HG03159 (cell line): ENCODE data around the gene SEMA3G.

Experiments used
- ATAC-seq: cut with Tn5 transposase; IDR thresholded peaks from one replicate; pipeline ENCODE4 v1.9.1; 2021; ENCODE audit warnings: mild to moderate bottlenecking, moderate library complexity; ENCODE audit not compliant: unreplicated experiment

SEMA3G gene

DNA sequence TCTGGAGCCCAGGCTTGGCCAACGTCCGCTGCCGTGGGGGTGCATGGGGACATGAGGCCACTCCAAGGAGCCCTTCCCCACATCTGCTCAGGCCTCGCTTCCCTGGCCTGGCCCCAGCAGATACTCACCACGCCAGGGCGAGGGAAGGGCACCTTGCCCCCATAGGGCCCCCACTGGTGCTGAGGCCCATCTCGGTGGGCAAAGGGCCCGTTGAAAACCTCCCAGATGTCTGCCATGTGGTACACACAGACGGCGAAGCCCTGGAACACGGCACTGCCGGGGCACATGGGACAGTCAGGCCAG lies 4.7 kb downstream of the SEMA3G start:
- ATAC-seq: no peak

DNA sequence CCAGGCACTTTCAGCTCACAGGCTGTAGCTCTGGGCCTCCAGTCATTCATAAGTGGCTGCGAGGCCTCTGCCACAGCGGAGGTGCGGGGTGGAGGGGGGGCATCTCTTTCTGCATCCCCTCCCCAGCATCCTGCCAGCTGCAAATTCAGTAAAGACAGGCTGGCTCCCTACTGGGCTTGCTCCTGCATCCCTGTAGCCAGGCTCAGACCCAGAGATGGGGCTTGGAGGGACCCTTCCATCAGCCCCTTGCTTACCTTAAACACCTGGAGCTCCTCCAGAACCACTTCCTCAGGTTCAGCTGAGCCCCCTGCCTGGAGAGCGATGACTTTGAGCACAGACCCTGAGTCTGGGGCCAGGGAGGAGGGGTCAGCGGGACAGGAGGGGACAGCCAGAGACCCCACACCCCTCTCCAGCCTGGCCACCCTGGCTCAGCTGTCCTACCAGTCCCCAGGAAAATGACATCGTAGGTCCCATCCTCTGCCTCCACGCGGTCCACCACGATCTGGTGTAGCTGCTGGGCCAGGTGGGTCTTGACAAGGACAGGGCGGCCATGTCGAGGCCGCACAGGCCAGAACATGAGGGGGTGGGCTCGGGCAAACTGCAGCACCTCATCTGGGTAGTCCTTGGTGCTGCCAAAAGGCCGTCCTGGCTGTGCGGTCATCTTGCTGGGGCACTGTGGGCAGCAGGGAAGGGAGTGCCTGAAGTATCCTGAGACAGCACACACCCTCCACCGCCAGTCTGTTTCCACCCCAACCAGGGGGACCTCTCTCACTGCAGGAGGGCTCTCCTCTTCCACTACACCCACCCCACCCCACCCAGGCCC lies 5.3 kb downstream of the SEMA3G start:
- no peak for ATAC-seq

DNA sequence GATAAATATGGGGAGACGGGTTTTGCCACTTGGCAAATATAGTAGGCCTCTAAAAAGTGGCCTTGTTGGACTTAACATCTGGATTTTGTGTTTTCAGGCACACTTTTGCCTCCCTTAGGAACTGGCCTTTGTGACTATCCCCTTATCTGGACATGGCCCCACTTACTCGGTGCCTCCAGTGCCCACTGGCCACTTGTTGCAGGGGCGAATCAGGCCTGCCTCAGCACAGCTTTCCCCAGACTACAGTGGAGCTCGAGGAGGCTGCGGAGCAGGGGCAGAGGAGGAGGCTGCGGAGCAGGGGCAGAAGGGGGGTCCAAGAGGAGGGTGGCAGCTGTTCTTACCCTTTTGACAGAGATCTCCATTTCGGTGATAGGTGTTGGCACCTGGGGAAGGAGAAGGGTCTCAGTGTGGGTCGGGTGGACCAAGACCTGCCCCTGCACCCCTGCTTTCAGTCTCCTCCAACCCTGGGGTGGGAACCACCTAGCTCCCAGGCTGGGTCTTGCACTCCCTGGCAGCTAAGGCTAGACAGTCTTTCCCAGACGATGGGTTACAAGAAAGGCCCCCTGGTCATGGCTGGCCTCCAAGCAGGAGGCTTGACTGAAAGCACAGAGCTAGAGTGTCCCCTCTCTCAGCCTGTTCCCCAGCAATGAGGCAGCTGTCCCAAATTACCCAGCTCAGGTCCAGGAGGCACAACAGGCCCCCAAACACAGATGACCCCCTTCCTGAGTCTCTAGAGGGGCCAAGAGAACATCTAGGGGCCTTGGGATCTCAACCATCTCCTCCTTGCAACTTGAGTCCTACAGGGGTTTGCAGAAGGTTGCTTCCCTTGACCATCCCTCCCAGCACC lies 6.1 kb downstream of the SEMA3G start:
- no peak for ATAC-seq

DNA sequence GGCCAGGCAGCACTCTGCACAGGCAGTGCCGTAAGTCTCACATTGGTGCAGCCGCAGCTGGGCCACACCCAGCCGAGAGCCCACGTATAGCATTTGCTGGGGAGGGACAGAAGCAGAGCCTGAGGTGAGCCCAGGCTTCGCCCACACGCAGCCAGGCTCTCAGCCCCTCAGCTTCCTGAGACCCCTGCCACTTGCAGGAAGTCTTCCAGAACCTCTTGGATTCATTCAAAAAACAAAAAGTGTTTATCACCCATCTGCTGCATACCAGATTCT lies 6.9 kb downstream of the SEMA3G start:
- no peak for ATAC-seq

DNA sequence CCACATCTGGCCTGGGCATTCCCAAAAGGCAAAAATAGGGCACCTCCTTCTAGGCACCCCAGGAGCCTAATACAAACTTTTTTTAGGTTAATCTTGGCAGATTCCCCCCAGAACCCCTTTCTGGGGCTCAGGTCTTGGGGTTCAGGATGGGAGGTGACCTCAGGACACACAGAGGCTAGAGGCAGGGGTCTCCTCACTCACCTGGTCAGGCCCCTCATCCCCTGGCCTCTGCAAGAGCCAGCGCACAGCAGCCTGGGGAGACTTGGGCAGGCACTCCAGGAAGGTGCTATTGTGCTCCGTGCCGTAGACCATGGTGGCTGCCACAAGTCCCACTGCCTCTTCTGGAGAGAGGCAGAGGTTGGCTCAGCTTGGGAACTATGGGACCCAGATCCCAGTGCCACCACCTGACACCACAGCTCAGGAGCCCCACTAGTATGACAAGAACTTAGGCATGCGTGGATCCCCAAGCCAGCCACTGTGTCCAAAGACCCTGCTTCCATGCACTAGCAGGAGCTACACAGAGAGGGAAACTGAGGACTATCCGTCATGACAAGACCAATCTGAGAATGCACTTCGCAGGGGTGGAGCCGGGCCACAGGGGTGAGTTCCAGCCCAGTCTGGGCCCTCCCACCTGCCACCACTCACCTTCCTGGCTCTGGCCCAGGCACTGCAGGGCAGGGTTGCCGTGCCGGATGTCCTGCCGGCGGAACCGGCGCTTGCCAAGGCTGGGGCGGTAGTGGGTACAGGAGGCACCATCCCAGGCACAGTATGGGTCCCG lies 7.4 kb downstream of the SEMA3G start:
- no peak for ATAC-seq

DNA sequence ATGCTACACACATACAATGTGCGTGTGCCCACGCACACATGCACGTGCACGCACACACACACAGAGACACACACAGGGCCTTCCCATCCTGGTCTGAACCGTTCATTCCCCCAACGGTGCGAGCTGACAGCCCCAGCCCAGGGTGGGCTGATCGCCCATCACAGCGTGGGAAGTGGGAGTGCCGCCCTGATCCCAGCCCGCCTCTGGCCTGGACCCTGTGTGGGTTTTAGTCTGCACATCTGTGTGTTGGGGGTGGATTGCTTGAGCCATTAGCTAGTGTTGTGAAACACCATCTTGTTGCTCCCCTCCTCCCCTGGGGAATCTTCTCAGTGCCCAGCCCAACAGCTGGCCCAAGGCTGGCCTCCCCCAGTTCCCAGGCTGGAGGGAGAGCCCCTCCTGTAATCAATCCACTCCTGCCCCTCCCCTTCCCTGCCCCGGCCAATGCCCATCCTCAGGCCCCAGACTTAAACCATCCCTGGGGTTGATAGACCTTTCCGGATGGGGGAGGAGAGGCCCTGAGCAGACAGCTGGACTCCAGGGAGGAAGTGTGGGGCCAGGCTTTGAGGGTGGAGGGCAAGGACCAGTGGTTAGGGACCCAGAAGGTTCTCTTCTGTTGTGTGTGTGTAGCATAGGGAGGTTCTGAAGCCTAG lies 8.3 kb downstream of the SEMA3G start:
- no peak for ATAC-seq

DNA sequence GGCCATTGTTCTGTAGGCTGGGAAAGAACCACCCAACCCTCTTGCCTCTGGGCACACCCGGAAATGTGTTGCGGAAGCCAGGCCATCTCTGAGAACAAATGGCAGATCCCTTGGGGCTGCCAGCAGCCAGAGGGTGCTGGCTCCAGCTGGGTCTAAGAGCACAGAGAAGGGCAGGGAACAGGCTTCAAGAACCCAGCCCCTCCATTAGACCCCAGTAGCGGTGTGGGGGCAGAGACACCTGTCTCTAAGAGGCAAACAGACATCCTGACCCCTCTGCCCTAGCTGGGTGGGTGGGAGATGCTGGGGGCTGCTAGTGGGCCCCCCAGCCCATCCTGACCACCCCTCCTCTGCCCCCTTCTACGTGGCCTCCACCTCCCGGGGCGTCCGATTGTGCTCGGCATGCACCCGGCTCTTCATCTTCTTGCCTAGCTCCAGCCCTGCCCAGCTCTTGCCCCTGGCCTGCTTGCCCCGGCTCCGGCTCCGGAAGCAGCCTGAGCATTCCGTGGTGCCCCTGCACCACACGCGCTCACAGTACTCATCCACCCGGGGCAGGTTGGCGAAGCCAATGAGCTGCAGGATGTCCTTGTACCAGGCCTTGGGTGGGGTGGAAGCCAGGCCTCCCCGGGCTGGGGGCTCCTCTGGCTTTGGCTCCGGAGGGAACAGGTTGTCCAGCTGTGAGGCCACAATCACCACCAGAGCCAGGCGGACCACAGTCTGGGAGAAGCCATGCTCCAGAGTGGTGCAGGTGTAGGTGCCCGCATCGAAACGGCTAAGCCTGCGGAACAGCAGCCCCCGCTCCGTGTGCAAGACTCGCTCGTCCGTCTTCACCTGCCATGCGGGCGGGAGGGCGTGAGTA lies 9.4 kb downstream of the SEMA3G start:
- no peak for ATAC-seq

DNA sequence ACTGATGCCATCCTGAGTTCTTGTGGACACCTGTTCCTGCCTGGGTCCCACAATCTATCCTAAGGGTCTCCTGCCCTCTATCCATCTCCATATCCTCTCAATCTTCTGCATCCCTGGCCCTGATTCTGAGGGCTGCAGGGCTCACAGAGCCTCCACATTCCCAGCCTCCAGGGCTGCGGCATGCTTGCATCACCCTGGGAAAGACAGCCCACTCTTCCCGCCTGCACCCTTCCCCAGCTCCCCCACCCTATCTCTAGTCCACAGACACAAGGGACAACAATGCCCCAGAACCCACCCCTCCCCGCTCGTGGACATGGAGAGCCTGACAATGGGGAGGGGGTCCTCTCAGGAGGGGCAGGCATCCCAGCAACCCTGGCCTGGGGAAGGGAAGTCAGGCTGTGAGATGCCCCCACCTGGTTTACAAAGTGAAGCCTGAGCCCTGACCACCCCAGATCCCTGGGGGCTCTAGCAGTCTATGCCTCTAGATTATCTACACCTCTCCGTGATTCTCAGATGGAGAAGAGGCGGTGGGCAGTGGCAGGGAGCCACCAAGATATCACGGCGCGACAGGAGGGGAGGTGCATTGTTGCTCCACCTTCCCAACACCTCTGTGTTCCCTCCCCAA lies 10.3 kb downstream of the SEMA3G start:
- no peak for ATAC-seq

DNA sequence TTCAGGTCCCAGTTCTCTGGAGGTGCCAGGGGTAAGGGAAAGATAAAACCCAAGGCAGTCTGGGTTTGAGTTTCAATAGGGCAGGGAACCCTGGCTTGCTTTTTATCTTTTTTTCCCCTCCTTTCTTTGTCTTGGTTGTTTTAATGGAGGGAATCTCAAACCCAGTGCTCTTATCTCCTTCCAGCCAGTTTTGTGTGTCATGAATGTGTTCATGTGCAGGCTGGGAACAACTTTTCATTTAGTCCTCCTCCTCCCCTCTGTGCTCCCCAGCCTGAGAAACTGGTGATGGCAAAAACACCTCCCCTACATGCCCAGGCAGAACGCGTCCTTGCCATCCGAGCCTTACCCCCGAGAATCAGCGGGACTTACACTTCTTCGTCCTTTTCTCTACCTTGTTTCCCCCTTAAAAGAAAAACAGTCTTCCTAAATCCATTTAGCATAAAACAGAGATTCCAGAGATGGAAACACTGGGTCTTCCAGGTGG lies 10.9 kb downstream of the SEMA3G start:
- no peak for ATAC-seq

DNA sequence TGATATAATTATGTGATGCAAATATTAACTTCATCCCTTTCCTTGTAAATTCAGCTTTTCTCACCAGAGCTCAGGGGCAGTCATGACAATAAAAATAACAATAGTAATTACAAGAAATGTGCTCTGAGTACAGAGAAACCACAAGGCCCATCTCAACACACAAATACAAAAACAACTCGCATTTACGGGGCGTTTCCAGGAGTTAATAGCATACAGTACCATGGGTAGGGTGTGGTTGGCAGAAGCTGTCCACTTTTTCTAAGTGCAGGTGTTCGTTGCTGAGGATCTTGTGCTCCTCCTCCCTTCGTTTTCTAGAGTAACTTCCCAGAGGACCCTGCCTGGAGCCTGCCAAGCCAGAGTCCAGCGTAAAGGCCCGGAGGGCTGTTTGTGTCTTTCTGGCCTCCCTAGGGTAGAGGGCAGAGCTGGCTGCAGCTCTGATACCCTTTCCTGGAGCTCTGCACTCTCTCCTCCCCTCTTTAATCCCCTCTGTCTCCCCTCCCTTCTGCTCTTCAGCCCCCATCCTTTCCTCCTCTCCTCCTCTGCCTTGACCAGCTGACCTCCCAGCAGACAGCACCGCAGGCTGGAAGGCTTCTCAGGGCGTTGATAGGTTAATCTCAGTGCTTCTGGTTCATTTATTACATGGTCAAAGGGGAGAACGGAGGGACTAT lies 11.4 kb downstream of the SEMA3G start:
- no peak for ATAC-seq

DNA sequence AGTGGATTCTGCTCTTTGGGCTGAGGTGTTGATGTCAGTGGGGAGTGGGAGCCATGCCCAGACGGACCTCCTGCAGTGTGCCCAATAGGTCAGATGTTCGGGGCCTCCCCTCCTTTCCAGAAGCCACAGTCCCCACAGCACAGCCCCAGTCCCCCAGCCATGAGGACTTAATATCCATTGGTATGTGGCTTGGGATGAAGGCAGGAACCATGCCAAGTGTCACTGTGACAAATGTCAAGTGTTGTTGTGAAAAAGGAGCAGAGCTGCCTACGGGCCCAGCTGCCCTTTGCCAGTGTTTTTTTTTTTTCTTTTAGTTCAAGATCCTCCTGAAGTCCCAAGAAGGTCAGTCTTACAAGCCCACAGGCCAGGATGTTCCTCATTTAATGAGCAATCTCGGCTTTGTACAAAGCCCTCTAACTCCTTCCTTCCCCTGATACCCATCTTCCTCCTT lies 12.2 kb downstream of the SEMA3G start:
- no peak for ATAC-seq

DNA sequence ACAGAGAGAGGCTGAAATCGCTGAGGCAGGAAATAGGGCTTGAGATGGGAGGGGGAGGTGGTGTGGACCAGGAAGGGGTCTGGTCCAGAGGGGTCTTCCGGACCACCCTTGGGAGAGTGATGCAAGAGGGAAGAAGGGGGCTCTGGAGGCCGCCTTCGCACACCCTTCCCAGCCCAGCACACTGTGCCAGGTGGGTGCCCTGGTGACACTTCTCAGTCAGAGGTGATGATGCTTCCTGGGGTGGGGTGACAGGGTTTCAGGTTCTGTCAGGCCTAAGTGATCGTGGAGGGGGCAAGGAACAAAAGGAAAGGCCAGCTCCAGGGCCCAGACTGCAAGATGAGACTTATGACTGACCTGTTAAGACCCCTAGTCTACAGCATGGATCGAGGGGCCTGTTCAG lies 12.7 kb downstream of the SEMA3G start:
- ATAC-seq: no peak

DNA sequence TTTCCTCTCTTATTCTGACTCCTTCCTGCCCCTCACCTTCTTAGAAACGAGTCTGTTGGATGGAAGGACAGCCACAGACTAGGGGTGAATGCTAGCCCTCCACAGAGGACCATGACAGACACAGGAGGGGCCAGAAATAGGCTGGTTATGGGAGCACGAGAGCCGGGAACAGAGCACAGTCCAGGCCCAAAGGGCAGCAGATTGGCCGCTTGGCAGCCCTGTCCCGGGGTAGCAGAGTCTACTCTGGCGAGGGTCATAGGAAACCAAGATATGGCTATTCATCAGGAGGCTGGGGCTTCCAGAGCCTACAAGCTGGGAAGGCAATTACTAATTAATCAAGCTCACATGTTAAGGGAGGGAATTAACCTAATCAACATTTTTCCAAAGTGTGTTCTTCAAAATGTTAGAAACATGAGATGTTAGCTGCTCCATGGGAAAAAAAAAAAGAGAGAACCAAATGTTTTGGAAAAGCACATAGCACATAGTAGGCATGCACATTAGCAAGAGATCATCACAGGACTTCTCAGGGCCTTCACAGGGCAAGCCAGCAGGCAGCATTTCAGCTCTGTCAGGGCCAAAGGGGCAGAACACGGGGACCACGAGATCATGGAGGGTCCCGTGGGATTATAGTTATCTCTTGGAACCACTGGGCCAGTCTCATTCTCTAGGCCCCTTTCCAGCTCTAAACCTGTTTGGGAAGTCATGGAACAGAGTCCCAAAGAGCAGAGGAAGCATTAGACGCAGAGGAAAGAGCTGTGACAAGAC lies 13.3 kb downstream of the SEMA3G start:
- ATAC-seq: no peak

DNA sequence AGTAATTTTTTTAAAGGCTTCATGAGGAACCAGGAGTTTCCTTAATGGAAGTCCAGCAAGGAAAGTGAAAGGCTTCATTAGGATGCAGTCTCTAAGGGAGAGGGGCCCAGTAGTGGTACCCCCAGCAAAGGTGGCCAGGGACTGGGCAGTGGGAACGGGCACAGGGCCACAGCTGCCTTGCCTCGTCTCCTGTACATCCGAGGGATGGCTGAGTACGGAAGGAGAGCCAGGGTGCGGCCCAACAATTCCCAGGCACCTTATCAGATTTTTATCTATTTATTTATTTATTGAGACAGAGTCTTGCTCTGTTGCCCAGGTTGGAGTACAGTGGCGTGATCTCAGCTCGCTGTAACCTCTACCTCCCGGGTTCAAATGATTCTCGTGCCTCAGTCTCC lies 14.5 kb downstream of the SEMA3G start:
- ATAC-seq: no peak

DNA sequence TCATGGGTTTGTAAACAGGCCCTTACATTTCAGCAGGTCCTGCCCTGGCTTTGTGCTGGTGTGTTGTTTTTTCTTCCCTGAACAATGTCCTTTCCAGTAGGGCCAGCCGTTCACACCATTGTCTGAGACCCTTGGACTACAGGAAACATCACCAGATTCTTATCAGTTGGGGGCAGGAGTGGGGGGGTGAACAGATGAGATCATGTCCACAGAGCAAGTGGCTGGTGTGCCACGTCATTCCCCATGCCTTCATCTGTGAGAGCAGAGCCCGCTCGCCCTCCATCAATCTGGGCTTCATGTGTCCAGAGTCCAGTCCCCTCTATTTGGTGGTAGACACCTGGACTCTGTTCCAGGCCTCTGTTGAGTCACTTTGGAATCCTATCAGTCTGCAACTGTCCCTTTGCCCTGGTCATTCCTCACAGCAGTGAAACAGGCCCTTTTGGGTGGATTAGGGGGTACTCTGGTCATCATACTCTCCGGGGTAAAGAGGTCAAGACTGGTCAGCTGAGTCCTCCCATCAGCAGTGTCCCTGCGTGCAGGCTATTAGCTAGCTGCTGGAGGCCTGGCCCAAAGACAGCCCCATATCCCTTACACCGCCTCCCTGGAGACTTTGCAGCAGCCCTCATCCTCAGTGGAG lies 15.0 kb downstream of the SEMA3G start:
- no peak for ATAC-seq

DNA sequence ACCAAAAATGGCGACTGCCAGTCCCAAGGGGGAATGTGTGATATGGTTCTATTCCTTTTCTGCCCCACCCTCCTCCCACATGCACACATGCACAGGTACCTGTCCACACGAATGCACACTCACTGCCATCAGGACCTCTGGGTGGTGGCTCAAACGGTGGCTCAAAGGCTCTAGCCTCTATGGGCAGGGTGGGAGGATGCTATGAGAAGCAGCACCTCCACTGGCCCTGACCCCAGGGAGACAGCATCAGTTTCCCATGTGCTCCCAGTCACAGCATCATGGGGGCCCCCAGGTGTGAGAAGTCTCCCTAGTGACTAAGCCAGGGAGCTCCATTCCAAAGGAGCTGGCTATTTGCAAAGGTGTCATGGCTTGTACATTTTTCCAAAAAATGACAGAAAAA lies 15.9 kb downstream of the SEMA3G start:
- no peak for ATAC-seq

DNA sequence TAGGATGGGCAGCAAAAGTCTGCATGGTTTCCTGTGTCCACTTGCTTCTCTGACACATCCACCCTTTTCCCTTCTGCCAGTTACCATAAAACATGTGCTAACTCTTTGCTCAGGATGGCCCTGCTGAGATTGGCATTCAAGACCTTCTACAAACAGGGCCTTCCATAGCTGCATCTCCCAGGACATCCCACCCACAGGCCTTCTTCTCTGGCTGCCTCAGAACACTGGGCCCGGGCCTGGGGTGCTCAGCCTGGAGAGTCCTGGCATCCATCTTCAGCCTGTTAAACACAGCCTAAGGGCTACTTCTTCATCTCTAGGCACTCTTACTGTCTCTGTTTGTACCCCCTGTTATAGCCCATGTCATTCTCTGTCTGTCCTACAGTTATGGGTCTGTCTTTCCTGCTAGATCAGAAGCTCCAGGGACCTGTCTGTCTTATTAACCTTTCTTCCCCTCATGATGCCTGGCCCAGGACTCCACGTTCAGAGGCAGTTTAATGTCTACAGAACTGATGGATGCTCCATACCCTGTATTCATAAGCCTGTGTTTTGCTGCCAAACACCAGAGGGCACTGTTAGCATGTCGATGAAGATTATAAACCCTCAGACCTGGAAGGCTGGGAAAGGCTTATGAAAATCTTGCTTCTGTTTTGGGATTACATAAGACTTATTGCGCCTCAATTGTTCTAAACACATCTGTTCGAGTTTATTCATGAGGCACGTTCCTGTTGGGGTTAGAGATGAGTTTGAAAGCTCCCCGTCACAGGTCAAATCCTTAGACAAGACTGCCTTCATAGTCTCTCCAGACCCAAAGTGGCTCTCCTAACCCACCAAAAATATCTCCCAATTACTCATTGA lies 16.5 kb downstream of the SEMA3G start:
- no peak for ATAC-seq
